NCI-H526 (cell line): Measurements from ENCODE around the gene TACC2.

Experiments used
- DNase-seq, 2 experiments: peaks; one replicate each; lab custom pipeline; 2025; lab: John Stamatoyannopoulos, UW

TACC2 gene

DNA sequence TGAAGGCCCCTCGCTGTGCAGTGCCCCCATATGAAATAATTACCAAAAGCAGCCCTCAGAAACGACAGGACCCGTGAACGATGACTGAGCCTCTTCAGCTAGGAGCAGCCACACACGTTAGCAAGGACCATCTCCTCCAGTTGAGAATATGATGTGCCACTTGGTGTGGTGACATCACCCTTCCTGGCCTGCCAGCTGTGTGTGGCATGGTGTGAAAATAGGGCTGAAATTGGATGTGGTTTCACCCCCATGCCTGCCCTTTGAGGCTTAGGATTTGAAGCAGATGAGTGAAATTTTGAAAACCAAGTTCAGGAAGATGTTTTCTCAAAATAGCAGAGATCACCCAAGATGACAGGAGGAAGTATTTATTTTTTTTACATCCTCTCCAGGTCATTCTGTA, 233.0 kb downstream of the TACC2 start:
- no peak for DNase-seq

- DNase-seq = no peak
Observed at GRCh38 chr10:122222638-122223037, 233.7 kb downstream of the TACC2 start.

GRCh38 chr10:122224159-122224558, 235.2 kb downstream of the TACC2 start:
- DNase-seq = no peak

DNA sequence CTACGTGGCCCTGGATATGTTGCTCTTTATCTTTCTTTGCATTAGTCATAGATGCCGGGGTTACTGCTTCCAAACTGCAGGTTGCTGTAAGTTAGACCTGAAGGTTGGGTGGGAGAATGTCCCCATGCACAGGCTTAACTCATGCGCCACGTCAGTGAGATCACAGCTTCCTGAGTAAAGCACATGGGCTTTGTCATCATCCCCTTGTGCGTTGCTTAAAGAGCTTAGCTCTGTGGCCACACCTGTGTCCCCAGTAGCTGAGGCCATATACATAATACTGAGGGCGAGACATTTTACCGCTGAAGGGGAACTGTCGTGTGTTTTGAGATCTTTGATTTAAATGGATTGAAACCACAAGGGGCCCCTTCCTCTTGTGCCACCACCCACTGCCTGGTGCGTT, 236.4 kb downstream of the TACC2 start:
- DNase-seq = no peak

GRCh38 chr10:122227754-122228153, 238.8 kb downstream of the TACC2 start:
- no peak for DNase-seq

- no peak for DNase-seq
Observed at GRCh38 chr10:122229666-122230065, 240.7 kb downstream of the TACC2 start.

DNA sequence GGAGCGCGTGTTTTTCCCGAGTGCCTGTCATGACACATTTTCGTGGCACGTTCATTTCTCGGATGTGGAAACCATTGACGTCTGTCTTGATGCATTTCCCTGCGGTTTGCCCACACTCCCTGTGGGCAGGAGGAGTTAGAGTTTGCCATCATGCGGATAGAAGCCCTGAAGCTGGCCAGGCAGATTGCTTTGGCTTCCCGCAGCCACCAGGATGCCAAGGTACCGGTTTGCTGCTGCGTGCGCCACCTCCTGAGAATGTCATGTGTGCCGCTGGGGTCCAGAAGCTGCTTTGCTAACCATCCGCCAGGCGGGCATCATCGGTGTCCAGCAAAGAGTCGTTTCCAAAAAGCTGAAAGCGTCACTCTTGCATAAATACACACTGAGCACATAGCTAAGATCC, 241.3 kb downstream of the TACC2 start:
- no peak for DNase-seq

DNA sequence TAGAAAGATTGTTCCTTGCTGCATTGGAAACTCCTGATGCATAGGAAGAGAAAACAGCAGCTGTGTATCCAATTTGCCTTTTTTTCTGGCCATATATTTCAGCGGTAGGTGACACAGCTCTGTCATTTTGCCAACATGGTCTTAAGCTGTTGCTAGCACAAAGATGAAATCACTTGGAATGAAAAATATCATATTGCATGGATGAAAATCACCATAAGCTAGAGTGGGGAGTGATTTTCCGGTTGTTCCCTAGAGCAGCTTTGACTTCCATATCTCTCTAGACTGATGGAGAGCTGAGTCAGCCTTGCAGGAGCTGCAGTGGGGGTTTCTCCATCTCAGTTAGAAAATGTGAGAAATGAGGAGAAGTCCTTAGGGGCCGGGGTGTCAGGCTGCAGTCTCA, 243.8 kb downstream of the TACC2 start:
- DNase-seq = no peak

DNA sequence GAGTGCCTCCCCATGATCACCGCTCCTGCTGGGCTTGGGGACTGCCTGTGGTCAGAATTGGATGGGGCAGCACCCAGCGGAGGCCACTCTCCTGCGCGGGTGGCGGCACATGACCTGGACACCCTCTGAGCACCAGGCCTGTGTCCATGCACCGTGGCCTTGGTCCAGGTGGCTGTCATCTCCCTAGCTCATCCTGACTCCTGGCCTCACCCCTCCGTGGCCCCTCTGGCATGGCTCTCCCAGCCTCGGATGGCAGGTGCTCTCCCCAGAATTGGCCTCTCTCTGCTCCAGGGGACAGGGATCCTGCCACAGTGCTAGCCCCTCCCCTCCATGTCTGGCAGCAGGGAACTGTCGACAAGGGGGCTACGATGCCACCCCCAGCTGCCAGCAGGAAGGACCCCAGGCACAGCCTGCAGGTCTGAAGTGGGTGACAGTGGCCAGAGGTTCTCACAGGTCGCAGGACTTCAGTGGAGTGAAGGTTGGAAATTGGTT, 244.9 kb downstream of the TACC2 start:
- DNase-seq = no peak

DNA sequence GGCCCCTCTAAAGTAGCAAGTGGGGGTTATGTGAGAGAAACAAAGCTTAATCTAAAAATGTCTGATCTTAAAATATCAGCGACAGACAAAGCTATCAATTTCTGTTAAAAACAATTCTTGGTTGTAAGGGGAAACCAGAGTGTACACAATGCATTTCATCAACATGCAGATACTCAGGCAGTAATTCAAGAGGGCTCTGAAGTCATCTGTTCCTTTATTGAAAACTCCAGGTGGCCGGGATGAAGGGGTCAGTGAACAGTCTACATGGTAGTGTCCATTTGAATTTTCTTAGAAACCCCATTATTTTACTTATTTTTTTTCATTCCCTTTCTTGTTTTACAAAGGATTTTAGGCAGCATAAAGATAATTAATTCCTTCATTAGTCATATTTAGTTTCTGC, 245.5 kb downstream of the TACC2 start:
- DNase-seq = no peak

- no peak for DNase-seq
Observed at GRCh38 chr10:122236690-122237306, 247.8 kb downstream of the TACC2 start.

GRCh38 chr10:122237331-122237990, 248.5 kb downstream of the TACC2 start:
- DNase-seq = no peak

- DNase-seq = no peak
Observed at GRCh38 chr10:122239578-122240257, 250.8 kb downstream of the TACC2 start.

- DNase-seq = no peak
Observed at GRCh38 chr10:122240401-122240800, 251.4 kb downstream of the TACC2 start.

DNA sequence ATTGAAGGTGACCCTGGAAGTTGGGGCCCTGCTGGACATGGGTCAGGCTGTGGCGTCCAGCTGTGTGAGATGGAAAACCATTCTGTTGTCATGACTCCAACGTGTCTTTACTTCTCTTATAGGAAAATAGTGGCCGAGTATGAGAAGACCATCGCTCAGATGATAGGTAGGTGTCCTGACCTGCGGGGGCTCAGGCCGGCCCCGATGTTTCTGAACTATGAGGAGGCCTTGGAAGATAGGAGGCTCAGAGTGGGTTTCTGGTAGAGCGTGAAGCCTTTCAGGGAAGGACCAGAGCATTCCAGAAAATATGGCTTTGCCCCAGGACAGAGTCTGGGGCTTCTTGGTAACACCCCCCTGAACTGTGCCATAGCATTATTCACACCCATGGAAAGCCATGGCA, 252.9 kb downstream of the TACC2 start:
- no peak for DNase-seq

DNA sequence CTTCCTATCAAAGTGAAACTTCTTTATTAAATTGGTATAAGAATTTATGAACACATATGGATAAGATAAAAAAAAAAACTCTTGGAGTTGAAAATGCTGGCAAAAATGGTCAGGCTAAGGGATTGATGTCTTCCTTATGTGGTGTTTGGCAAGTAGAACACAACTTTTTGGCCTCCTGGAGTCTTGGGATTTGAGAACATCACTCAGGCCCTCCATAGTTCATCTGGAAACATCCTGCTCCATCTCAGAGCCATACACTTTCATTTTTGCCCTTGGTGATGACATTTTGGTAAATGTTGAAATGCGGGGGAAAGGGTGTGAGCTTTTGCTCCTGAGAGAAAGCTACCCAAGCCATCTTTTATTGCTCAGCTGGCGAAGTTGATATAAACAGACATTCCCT, 254.6 kb downstream of the TACC2 start:
- DNase-seq = no peak

DNA sequence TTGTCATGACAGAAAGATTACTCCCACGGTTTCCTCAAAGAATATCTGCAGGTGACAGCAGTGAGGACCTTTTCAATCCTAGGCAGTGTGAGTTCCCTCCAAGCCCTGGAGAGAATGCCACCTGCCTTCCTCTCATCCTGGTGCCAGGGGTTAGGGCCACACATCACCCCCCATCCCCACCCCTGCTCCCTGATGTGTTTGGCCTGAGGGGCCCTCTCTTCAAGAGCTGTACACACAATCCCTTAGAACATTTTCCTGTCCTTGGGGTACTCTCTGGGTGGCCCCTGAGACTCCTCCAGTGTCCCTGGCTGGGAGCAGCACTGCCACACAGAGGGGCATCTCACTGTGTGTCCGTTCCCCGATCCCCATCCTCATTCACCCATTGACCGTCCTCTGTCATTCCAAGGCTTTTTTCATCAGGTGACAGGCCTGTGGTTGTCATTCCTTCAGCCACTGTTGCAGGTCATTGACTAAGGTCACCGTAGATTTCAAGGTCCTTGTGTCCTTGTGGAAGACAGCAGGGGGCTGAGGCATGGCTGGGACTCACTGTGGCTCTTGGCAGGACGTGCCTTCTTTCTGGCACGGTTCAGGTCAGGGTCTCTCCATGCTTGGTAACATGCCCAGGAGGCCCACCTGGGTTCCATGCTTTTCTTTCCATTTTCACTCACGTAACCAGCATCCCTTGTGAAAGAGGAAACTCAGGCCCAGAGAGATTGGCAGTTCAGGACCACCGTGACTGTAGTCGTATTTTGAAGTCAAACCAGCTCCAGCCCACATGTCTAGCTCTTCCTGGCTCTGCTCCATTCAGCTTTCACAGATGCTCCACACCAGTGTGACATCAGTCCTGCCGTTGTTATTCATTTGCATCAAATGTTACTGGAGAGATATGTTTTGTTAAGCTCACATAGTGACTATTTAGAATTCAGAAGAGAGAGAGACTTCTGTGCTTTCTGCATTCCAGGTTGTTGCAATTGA, 255.3 kb downstream of the TACC2 start:
- DNase-seq = peak; percentile 29 to 46

DNA sequence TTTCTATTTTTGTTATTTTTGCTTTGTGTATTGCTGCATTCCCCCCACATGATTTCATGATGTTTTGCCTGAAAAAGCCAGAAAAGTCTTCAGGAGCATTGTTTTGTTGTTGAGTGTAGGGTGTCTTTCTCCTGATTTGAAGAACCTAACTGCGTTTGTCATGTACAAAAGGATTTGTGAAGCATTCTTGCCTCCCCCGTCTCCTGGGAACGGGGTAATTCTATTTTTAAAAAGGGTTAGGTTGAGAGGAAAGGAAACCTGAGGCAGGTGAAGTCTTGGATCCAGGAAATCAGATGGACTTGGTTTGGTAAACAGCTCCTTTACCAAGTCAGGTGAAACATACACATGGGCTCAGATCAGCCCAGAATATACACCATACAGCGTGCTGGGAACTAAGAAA, 256.2 kb downstream of the TACC2 start:
- DNase-seq = no peak

DNA sequence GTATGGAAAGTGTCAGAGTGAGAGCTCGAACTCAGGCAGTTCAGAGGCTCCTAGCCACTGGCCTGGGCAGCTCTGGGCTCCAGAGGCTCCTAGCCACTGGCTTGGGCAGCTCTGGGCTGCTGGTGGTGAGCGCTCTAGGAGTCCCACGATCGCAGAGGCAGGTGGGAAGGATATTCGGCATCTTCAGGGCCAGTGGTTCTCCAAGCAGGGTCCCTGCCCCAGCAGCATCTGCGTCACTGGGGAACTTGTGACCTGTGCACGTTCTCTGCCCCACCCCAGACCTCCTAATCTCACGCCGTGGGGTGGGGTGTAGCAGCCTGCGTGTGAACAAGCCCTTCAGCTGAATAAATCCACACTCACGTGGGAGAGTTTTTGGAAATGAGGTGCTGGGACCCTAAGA, 256.9 kb downstream of the TACC2 start:
- no peak for DNase-seq

DNA sequence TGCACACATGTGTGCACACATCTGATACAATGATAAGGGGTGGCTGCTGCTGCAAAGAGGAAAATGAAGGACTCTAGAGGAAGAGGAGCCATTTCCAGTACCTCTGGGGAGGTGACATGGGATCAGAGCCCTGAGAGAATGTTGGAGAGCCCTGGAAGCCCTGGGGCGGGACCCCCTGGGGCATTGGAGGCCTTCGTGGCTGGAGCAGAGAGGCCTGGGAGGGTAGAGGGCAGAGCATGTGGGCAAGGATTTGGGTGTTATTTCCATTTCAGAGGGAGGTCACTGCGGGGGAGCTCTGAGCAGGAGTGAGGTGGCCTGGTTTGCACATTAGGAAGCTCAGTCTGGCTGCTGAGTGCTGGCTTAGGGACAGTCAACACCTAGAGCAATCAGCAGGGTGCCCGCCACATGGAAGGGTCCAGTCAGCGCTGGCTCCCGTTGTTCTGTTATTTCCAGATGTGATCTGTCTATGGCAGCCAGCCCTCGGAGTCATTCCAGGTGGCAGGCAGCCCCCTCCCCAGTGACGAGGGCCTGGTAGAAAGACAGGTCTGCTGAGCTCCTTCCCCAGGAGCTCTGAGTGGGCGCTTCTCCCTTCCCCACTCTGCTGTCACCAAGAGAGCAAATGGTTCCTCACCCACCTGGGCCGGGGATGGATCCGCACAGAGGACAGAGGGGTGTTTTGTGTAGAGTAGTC, 258.0 kb downstream of the TACC2 start:
- no peak for DNase-seq
